ENCODE data around the gene GAL3ST2.
"Not testable (repeated sequence)": the region's sequence is repeated elsewhere in the genome, so short reads cannot be mapped to it uniquely, and the experiment has no call there.

Gene GAL3ST2

DNA sequence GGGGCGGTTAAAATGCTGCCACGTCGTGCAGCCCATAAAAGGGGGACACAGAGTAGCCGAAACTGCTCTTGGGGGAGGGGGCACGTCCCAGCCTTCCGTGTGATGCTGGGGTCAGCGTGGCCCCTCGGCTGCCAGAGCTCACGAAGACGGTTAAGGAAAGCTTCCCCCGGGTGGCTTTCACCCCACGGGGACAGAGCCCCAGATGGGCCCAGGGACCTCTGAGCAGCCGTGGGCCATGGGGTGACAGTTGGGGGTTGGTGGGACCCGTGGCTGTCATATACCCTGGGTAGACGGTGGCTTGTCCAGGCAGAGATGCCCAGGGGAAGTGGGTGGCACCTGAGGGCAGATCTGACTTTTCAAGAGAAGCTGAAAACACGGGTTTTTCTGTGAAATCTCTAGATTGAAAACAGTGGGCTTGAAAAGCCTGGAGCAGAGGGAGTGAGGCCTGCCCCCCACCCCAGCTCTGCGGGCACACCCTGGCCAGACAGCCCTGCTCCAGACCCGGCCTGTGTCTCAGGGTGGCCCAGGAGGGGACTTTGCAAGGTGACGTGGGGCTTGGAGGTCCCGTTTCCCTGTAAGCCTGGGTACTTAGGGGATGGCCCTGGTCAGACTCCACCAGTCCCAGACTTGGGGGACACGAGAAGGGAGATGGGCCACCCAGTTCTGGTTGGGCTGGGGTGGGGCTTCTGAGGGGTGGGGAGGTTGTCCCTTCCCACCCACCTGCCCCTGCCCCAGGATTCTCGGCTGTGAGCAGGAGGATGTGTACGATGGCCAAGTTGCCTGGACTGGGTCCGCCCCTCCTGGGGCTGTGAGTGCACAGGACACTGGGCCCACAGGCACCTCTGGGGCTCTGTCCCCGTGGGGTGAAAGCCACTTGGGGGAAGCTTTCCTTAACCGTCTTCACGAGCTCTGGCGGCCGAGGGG lies 33.0 kb downstream of the GAL3ST2 start:
- DNase-seq, result no peak

DNA sequence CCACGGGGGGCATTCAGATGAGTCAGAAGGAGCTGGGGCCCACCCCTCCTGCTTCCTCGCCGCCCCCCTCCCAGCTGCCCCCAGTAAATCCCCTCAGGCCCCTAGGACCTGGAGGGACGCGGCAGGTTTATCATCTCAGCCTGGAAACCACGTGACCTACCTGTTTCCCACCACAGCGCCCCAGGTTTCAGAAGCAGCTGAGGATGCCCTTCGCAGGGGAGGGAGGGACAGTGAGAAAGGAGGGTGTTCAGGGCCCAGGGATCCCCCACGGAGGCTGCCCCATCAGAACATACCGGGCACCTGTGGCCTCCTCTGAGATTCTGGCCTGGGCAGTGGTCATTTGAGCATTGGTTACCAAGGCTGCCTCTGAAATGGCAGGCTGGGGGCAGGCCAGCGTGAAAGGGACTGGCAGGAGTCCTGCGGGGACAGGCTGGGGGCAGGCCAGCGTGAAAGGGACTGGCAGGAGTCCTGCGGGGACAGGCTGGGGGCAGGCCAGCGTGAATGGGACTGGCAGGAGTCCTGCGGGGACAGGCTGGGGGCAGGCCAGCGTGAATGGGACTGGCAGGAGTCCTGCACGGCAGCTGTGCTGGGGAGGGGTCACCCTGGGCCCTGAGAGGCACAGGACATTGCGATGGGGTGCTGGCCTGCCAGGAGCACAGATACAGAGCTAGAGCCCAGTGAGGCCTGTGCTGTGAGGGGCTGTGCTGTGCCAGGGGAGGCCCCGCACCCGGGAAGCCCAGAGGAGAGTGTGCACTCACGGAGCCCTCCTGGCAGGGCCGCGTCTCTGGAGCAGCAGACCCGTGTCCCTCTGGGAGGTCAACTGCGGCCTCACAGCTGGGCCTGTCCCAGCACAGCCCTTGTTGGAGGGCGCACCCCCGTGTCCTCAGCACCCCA lies 33.9 kb downstream of the GAL3ST2 start:
- no peak for DNase-seq

- no peak for DNase-seq
Observed at GRCh38 chr2:241811201-241811951, 34.8 kb downstream of the GAL3ST2 start.

GRCh38 chr2:241811952-241812729 lies 35.5 kb downstream of the GAL3ST2 start:
- no peak for DNase-seq

- DNase-seq, result no peak
Observed at GRCh38 chr2:241812730-241813643, 36.4 kb downstream of the GAL3ST2 start.

GRCh38 chr2:241813644-241814392 lies 37.2 kb downstream of the GAL3ST2 start:
- no peak for DNase-seq

- DNase-seq, result no peak
Observed at GRCh38 chr2:241814393-241814642, 37.7 kb downstream of the GAL3ST2 start.

DNA sequence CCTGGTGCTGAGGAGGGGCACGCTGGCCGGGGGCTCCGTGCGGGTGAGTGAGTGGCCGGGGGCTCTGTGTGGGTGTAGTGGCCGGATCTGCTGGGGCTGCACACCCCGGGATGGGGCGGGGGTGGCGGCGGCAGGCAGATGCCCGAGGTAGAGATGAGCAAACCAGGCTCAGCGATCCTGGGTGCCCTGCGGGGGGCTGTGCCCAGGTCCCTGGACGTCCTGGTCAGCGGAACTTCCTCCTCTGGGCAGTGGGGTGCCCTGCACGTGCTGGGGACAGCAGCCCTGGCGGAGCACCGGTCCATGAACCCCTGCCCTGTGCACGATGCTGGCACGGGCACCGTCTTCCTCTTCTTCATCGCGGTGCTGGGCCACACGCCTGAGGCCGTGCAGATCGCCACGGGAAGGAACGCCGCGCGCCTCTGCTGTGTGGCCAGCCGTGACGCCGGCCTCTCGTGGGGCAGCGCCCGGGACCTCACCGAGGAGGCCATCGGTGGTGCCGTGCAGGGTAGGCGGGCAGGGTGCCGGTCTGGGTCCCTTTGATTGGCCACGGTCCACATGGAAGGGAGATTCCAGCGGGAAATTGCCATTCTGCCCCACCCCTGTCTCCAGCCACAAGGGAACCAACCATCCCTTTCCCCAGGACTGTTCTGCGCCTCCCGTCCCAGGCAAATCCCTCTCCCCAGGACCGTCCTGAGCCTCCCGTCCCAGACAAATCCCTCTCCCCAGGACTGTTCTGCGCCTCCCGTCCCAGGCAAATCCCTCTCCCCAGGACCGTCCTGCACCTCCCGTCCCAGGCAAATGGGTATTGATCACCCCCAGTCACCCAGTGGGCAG lies 38.2 kb downstream of the GAL3ST2 start:
- DNase-seq, result no peak

DNA sequence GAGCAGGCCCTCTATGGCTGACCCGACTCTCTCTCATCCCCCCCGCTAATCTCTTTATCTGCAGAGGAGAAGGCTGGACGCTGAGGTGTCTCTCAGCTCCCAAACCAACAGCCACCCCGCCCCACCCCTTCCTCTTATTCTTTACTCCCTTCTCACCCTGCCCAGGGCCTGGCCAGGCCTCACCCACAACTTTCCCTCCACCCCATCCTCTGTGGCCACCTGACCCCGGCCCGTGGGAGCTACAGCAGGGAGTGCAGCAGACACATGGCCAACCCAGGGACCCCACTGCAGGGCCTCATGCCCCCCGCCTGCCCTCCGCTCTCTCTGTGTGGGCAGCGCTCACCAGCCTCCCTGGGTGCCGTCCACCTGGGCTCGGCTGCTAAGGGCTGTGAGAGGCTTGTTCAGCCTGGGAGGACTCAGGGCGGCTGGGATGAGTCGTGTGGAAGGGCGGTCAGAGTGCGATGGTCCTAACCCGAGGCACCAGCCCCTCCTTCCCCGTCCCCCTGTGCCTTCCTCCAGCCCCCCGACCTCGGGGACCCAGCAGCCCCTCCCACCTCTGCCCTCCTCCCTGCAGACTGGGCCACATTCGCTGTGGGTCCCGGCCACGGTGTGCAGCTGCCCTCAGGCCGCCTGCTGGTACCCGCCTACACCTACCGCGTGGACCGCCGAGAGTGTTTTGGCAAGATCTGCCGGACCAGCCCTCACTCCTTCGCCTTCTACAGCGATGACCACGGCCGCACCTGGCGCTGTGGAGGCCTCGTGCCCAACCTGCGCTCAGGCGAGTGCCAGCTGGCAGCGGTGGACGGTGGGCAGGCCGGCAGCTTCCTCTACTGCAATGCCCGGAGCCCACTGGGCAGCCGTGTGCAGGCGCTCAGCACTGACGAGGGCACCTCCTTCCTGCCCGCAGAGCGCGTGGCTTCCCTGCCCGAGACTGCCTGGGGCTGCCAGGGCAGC lies 39.1 kb downstream of the GAL3ST2 start:
- DNase-seq, result no peak

DNA sequence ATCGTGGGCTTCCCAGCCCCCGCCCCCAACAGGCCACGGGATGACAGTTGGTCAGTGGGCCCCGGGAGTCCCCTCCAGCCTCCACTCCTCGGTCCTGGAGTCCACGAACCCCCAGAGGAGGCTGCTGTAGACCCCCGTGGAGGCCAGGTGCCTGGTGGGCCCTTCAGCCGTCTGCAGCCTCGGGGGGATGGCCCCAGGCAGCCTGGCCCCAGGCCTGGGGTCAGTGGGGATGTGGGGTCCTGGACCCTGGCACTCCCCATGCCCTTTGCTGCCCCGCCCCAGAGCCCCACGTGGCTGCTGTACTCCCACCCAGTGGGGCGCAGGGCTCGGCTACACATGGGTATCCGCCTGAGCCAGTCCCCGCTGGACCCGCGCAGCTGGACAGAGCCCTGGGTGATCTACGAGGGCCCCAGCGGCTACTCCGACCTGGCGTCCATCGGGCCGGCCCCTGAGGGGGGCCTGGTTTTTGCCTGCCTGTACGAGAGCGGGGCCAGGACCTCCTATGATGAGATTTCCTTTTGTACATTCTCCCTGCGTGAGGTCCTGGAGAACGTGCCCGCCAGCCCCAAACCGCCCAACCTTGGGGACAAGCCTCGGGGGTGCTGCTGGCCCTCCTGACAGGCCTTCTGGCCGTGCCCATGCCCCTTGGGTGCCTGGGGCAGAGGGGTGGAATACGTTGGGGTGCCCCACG lies 40.0 kb downstream of the GAL3ST2 start:
- DNase-seq, result no peak

GRCh38 chr2:241817126-241817820 lies 40.7 kb downstream of the GAL3ST2 start:
- DNase-seq, result peak; percentile 10

DNA sequence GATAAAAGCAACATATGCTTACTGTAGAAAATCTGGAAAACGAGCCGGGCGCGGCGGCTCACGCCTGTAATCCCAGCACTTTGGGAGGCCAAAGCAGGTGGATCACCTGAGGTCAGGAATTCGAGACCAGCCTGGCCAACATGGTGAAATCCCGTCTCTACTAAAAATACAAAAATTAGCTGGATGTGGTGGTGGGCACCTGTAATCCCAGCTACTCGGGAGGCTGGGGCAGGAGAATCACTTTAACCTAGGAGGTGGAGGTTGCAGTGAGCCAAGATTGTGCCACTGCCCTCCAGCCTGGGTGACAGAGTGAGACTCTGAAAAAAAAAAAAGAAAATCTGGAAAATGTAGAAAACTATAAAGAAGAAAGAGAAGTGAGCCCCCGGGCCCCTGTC lies 41.2 kb downstream of the GAL3ST2 start:
- not testable (repeated sequence) for DNase-seq

DNA sequence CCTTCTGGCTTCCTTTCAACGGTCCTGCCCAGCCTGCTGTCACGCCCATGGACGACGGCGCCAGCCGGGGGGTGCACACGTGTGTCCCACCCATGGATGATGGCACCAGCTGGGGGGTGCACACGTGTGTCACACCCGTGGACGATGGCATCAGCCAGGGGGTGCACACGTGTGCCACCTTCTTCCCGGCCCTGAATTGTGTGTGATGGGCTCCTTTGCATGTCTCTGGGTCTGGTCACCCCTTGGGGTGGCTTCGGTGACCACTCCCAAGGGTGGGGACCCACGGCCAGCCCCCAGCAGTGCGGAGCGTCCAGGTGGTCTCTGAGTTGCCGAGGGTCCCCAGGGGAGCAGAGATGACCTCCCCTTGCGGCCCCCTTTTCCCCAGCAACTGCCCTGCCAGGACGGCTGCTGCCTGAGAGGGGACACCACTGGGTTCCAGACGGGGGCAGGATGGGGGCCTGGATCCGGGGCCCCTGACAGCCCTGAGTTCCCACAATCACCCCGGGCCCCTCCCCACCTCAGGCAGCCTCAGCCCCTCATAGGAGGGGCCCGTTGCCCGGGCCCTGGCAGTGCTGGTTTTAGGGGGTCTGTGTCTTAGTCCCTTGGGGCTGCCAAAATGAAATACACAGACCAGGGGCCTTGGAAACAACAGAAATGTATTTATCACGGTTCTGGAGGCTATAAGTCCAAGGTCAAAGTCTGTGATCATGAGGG lies 41.8 kb downstream of the GAL3ST2 start:
- no peak for DNase-seq

- no peak for DNase-seq
Observed at GRCh38 chr2:241818943-241819270, 42.3 kb downstream of the GAL3ST2 start.

DNA sequence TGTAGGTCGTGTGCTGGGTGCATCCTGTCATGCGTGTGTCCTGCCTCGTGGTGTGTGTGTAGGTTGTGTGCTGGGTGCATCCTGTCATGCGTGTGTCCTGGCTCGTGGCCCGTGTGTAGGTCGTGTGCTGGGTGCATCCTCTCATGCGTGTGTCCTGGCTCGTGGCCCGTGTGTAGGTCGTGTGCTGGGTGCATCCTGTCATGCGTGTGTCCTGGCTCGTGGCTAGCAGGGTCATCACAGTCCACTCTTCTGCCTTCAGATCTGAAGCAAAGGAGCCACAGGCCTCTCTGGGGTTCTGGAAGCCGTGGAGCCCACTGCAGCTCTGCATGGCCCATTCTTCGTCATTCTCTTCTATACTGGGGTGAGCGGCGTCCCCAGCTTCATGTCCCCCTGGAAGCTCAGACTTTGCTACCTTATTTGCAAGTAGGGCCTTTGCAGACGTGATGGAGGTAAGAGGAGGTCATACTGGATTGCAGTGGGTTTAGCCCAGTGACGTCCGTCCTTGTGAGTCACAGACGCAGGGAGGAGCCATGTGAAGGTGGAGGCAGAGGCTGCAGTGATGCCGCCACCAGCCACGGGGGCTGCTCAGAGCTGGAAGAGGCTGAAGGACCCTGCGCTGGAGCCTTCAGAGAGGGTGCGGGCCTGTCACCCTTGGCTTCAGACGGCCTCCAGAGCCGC lies 43.5 kb downstream of the GAL3ST2 start:
- not testable (repeated sequence) for DNase-seq
